ENCODE measurements around the gene TRAF3.

TRAF3 gene

GRCh38 chr14:102911541-102911951 lies 134.3 kb downstream of the TRAF3 start:
- no peak for DNase-seq

GRCh38 chr14:102911991-102912761 lies 134.9 kb downstream of the TRAF3 start:
- DNase-seq: no peak

- DNase-seq: no peak
Measured at GRCh38 chr14:102913341-102914211, 136.3 kb downstream of the TRAF3 start.

GRCh38 chr14:102914474-102915291 lies 137.4 kb downstream of the TRAF3 start:
- no peak for DNase-seq

GRCh38 chr14:102915292-102916110 lies 138.3 kb downstream of the TRAF3 start:
- no peak for DNase-seq

GRCh38 chr14:102916347-102917055 lies 139.3 kb downstream of the TRAF3 start:
- DNase-seq: no peak

GRCh38 chr14:102917056-102917385 lies 139.8 kb downstream of the TRAF3 start:
- no peak for DNase-seq

- DNase-seq: no peak
Measured at GRCh38 chr14:102917469-102918211, 140.4 kb downstream of the TRAF3 start.

GRCh38 chr14:102918438-102918837 lies 141.2 kb downstream of the TRAF3 start:
- DNase-seq: no peak

GRCh38 chr14:102920273-102920997 lies 143.2 kb downstream of the TRAF3 start:
- DNase-seq: no peak

GRCh38 chr14:102920998-102921304 lies 143.7 kb downstream of the TRAF3 start:
- DNase-seq: no peak

- DNase-seq: no peak
Measured at GRCh38 chr14:102922490-102923200, 145.4 kb downstream of the TRAF3 start, which contains the start of gene AMN. TSS of gene AMN (plus strand) at chr14:102922663. CDS start at chr14:102922689, 26 bp downstream.

GRCh38 chr14:102923201-102923924 lies 146.1 kb downstream of the TRAF3 start:
- no peak for DNase-seq

GRCh38 chr14:102923925-102924486 lies 146.8 kb downstream of the TRAF3 start:
- DNase-seq: no peak

GRCh38 chr14:102924632-102925588 lies 147.7 kb downstream of the TRAF3 start:
- no peak for DNase-seq

- no peak for DNase-seq
Measured at GRCh38 chr14:102925646-102926045, 148.4 kb downstream of the TRAF3 start.

GRCh38 chr14:102926104-102926503 lies 148.9 kb downstream of the TRAF3 start:
- DNase-seq: no peak

Data from cortex of kidney (tissue), 1 donor.